Spleen (tissue), 7 donors: Measurements from ENCODE around the gene EGFR.
A peak's percentile ranks its signal among the peaks of the same experiment; 100 is the strongest.

Experiments used
- POLR2A ChIP-seq, 3 donors: fragments of 450-650 bp; IDR thresholded peaks; one replicate each; pipeline ENCODE4 v1.5.1; 2017; ENCODE audit warnings: antibody characterized with exemption in 3 of 3, mild to moderate bottlenecking in 1 of 3
- POLR2AphosphoS5 ChIP-seq, 3 donors: sonication (generic); formaldehyde crosslinking; IDR thresholded peaks; one replicate each; pipeline ENCODE4 v1.5.1; 2017; ENCODE audit warnings: antibody characterized with exemption in 3 of 3
- TF ChIP-seq, protein P1 (sequence below), 11 experiments: fragments of 200-600 bp in 7 of 11; fragments of 450-650 bp in 4 of 11; sonication (generic) in 4 of 11; IDR thresholded peaks in 8 of 11; conservative IDR thresholded peaks in 3 of 11; 1 replicate in 7 of 11; 2 replicates in 4 of 11; pipeline versions ENCODE4 v1.4.0 to v1.8.0; 2016 to 2021; ENCODE audit warnings: antibody characterized with exemption in 11 of 11, inconsistent platforms in 4 of 11, mild to moderate bottlenecking in 1 of 11
- donor health status: DM: no; HTN: no; CAD: no; lungs with moderate emphysema.
- donor health status: DM: no; HTN: no; CAD: no.
- donor health status: DM: no; HTN: no; CAD: no.

DNA sequence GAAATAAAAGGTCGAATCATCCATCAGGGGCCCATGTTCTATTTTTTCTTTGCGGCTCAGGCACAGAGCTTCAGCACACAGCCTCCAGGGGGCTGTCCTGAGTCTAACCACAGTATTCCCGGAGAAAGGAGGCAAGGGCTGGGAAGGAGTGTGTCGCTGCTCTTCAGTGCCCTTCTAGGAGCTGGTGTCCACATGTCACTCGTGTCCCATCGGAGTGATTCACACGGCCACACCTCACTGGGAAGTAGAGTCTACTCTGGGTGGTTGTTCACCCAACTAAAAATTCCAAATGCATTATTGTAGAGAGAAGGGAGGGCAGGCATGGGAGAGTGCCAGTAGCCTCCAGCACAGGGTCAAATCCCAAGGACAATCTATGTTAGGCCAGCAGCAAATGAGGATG lies 231.5 kb downstream of the EGFR start:
- TF ChIP-seq, protein P1, sequence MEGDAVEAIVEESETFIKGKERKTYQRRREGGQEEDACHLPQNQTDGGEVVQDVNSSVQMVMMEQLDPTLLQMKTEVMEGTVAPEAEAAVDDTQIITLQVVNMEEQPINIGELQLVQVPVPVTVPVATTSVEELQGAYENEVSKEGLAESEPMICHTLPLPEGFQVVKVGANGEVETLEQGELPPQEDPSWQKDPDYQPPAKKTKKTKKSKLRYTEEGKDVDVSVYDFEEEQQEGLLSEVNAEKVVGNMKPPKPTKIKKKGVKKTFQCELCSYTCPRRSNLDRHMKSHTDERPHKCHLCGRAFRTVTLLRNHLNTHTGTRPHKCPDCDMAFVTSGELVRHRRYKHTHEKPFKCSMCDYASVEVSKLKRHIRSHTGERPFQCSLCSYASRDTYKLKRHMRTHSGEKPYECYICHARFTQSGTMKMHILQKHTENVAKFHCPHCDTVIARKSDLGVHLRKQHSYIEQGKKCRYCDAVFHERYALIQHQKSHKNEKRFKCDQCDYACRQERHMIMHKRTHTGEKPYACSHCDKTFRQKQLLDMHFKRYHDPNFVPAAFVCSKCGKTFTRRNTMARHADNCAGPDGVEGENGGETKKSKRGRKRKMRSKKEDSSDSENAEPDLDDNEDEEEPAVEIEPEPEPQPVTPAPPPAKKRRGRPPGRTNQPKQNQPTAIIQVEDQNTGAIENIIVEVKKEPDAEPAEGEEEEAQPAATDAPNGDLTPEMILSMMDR (IDR thresholded peaks at IDR 0.05 in 8 of 11, conservative IDR thresholded peaks at IDR 0.05 in 3 of 11), result peak in 5 of 11 experiments; percentile 6 to 45 (median 34)
- TF ChIP-seq POLR2AphosphoS5 (IDR thresholded peaks at IDR 0.05) (no peak), POLR2A (IDR thresholded peaks at IDR 0.05) (no peak)
